Gastrocnemius medialis (tissue), 4 donors: Measurements from ENCODE around the gene ASS1. TPM values are rescaled to one million over a fixed set of nuclear protein-coding genes. Genes with fewer than 3 reads are reported as not detected.

Experiments
- ATAC-seq, 2 donors: fragments of 150-250 bp; one replicate each; pipeline ENCODE4 v1.9.1; 2016
- DNase-seq, 2 donors: peaks; one replicate each; pipeline ENCODE4 v3.0.0-alpha.2; 2019
- H3K27ac ChIP-seq, 4 donors: fragments of 200-600 bp; sonication (generic); 1 replicate in 1 of 4; 2 replicates in 3 of 4; pipeline ENCODE4 v1.5.1; 2016 to 2018; ENCODE audit warnings: mild to moderate bottlenecking in 2 of 4, moderate library complexity in 1 of 4
- H3K27me3 ChIP-seq, 3 donors: fragments of 200-600 bp; sonication (generic) in 2 of 3; 1 replicate in 1 of 3; 2 replicates in 2 of 3; pipeline versions ENCODE4 v1.5.1 to v1.6.0; 2016 to 2019; ENCODE audit warnings: mild to moderate bottlenecking in 1 of 3, moderate library complexity in 1 of 3
- H3K36me3 ChIP-seq, 2 donors: fragments of 200-600 bp; sonication (generic) in 1 of 2; one replicate each; pipeline ENCODE4 v1.5.1; 2017 to 2018
- H3K4me1 ChIP-seq, 2 donors: fragments of 200-600 bp; sonication (generic) in 1 of 2; one replicate each; pipeline ENCODE4 v1.5.1; 2016 to 2017; ENCODE audit warnings: mild to moderate bottlenecking in 2 of 2
- H3K4me3 ChIP-seq, 4 donors: fragments of 200-600 bp; sonication (generic) in 3 of 4; 1 replicate in 1 of 4; 2 replicates in 3 of 4; pipeline ENCODE4 v1.5.1; 2016 to 2019; ENCODE audit warnings: mild to moderate bottlenecking in 2 of 4
- H3K9me3 ChIP-seq, 3 donors: fragments of 200-600 bp; sonication (generic) in 2 of 3; 1 replicate in 1 of 3; 2 replicates in 2 of 3; pipeline ENCODE4 v1.5.1; 2016 to 2019
- POLR2A ChIP-seq, 2 donors: fragments of 450-650 bp; IDR thresholded peaks; one replicate each; pipeline ENCODE4 v1.6.1; 2017; ENCODE audit warnings: antibody characterized with exemption in 2 of 2, mild to moderate bottlenecking in 2 of 2, moderate library complexity in 2 of 2
- in situ Hi-C, 4 donors: fragments of 200-750 bp; cut with MboI; loops; one replicate each; pipeline versions ENCODE4 v1.15.0 to v1.8.0; 2017; ENCODE audit warnings: low sequenced_read_pairs in 4 of 4
- intact Hi-C: fragments of 100-400 bp; cut with DNase I; formaldehyde crosslinking; loops from one replicate; pipeline ENCODE4 v1.15.1; 2023; ENCODE audit warnings: low total_unique reads
- total RNA-seq, 4 donors: library from RNA; depleted of rRNA; stranded (reverse); fragments of >200 nt; gene quantifications; one replicate each; pipeline versions ENCODE4 v1.1.0 to v1.2.3, GENCODE V29; 2016
- TF ChIP-seq, protein P1 (sequence below), 5 experiments: fragments of 450-650 bp in 3 of 5; fragments of 200-600 bp in 2 of 5; sonication (generic) in 2 of 5; IDR thresholded peaks in 4 of 5; conservative IDR thresholded peaks in 1 of 5; 1 replicate in 4 of 5; 2 replicates in 1 of 5; pipeline ENCODE4 v1.5.1; 2016 to 2019; ENCODE audit warnings: antibody characterized with exemption in 5 of 5, mild to moderate bottlenecking in 3 of 5, moderate library complexity in 3 of 5

The ASS1 gene
- total RNA-seq, 4 donors from 2014 or later, result 44.5 to 83.4 (median 68.5) TPM

DNA sequence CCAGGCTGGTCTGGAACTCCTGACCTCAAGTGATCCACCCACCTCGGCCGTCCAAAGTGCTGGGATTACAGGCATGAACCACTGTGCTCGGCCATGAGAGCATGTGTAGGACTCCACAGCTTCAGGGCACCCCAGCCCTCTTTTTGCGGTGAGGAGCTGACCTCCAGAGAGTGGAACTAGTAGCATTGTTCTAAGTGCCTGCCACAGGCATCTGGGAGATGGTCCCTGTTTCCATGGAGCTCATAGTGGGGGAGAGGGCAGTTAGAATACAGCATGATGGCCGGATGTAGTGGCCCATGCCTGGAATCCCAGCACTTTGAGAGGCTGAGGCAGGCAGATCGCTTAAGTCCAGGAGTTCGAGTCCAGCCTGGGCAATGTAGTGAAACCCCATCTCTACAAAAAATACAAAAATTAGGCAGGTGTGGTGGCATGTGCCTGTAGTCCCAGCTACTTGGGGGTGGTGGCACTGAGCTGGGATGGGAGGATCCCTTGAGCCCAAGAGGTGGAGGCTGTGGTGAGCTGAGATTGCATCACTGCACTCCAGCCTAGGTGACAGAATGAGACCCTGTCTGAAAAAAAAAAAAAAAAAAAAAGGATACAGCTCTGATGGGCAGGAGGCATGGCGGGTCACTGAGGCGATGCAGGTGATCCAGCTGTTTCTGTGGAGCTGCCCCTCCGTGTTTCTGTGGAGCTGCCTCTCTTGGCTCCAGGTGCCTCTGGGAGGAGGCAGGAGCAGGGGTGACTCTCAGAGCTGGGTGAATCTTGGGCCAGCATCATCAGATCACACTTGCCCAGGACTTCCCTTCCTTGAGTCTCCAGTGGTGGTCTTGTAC is 4.2 kb downstream of the ASS1 start:
- no peak overlapping the region for H3K4me3 ChIP-seq
- intact Hi-C loops (loop anchor here (5.0 to 10.0 kb wide), 2 partner anchors 128 to 386 kb away; partner anchors contain the start of genes ABL1 and FUBP3), in situ Hi-C loops (no loop called here)
- H3K4me1 ChIP-seq, result peaks cover 43 to 62% of the 10 kb centered on the region in 2 donors
- TF ChIP-seq, protein P1, sequence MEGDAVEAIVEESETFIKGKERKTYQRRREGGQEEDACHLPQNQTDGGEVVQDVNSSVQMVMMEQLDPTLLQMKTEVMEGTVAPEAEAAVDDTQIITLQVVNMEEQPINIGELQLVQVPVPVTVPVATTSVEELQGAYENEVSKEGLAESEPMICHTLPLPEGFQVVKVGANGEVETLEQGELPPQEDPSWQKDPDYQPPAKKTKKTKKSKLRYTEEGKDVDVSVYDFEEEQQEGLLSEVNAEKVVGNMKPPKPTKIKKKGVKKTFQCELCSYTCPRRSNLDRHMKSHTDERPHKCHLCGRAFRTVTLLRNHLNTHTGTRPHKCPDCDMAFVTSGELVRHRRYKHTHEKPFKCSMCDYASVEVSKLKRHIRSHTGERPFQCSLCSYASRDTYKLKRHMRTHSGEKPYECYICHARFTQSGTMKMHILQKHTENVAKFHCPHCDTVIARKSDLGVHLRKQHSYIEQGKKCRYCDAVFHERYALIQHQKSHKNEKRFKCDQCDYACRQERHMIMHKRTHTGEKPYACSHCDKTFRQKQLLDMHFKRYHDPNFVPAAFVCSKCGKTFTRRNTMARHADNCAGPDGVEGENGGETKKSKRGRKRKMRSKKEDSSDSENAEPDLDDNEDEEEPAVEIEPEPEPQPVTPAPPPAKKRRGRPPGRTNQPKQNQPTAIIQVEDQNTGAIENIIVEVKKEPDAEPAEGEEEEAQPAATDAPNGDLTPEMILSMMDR (IDR thresholded peaks at IDR 0.05 in 4 of 5, conservative IDR thresholded peaks at IDR 0.05 in 1 of 5), result no peak
- TF ChIP-seq POLR2A (IDR thresholded peaks at IDR 0.05), result no peak
- H3K27me3 ChIP-seq, result no peaks in the 10 kb centered on the region
- ATAC-seq (no peak), DNase-seq (no peak)
- H3K27ac ChIP-seq, result no peak overlapping the region
- H3K36me3 ChIP-seq, result no peaks in the 10 kb centered on the region
- H3K9me3 ChIP-seq, result no peaks in the 10 kb centered on the region

DNA sequence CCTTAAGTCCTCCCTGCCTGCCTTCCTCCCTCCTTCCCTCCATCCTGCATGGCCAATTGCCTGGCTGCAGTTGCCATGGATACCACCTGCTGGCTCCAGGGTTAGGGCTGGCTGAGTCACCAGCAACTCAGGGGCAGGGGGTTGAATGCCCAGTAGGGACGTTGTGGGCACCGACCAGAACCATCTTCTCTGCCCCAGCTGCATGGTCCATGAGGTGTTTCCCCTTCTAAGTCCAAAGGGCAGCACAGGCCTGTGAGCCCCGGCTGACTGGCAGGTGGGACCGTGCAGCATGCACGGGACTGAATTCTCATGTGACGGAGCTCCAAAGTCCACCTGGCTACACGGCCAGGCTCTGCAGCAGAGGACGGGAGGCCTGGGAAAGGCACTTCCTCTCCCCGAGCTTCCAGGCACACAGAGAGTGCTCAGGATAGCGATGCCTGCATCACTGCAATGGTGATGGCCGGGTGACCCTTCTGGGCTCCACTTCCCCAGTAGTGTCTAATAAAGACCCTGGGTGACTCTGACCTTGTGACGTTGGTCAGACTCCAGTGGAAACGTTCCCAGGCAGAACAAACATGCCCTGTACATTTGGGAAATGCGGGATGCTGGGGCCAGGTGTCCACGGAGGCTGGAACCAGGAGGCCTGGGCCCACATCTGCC is 5.7 kb downstream of the ASS1 start:
- no peaks in the 10 kb centered on the region for H3K9me3 ChIP-seq
- DNase-seq (no peak), ATAC-seq (no peak)
- H3K4me1 ChIP-seq, result peaks cover 43 to 56% of the 10 kb centered on the region in 2 donors
- in situ Hi-C loops, result no loop called here
- H3K36me3 ChIP-seq, result no peaks in the 10 kb centered on the region
- TF ChIP-seq POLR2A (IDR thresholded peaks at IDR 0.05), result no peak
- TF ChIP-seq, protein P1 (IDR thresholded peaks at IDR 0.05 in 4 of 5, conservative IDR thresholded peaks at IDR 0.05 in 1 of 5), result no peak
- H3K4me3 ChIP-seq, result no peak overlapping the region
- no peaks in the 10 kb centered on the region for H3K27me3 ChIP-seq
- intact Hi-C loops, result no loop called here
- peak overlapping the region in 1 of 4 donors; percentile 32 for H3K27ac ChIP-seq

DNA sequence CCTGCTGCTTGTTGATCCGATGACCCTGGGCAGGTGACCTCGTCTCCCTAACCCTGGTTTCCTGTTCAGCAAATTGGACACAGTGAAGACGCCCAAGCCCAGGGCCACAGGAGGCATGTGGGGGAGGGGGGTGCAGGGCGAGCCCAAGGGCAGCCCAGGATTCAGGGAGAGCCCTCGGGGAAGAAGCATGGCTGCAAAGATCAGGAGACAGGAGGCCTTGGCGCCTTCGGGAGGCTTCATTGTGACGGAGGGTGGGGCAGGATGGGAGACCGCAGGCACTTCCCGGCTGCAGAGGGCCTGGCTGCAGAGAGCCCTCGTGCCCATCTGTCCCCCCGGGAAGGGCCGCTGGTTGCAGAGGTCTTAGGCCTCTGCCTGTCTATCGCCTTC is 6.2 kb downstream of the ASS1 start:
- H3K27ac ChIP-seq, result peak overlapping the region in 3 of 4 donors; percentile 32 to 59 (median 45)
- DNase-seq (no peak), ATAC-seq (no peak)
- H3K4me3 ChIP-seq, result no peak overlapping the region
- in situ Hi-C loops (no loop called here), intact Hi-C loops (no loop called here)
- no peaks in the 10 kb centered on the region for H3K27me3 ChIP-seq
- TF ChIP-seq, protein P1 (IDR thresholded peaks at IDR 0.05 in 4 of 5, conservative IDR thresholded peaks at IDR 0.05 in 1 of 5), result no peak
- TF ChIP-seq POLR2A (IDR thresholded peaks at IDR 0.05), result no peak
- no peaks in the 10 kb centered on the region for H3K36me3 ChIP-seq
- H3K4me1 ChIP-seq, result peaks cover 38 to 51% of the 10 kb centered on the region in 2 donors
- no peaks in the 10 kb centered on the region for H3K9me3 ChIP-seq

DNA sequence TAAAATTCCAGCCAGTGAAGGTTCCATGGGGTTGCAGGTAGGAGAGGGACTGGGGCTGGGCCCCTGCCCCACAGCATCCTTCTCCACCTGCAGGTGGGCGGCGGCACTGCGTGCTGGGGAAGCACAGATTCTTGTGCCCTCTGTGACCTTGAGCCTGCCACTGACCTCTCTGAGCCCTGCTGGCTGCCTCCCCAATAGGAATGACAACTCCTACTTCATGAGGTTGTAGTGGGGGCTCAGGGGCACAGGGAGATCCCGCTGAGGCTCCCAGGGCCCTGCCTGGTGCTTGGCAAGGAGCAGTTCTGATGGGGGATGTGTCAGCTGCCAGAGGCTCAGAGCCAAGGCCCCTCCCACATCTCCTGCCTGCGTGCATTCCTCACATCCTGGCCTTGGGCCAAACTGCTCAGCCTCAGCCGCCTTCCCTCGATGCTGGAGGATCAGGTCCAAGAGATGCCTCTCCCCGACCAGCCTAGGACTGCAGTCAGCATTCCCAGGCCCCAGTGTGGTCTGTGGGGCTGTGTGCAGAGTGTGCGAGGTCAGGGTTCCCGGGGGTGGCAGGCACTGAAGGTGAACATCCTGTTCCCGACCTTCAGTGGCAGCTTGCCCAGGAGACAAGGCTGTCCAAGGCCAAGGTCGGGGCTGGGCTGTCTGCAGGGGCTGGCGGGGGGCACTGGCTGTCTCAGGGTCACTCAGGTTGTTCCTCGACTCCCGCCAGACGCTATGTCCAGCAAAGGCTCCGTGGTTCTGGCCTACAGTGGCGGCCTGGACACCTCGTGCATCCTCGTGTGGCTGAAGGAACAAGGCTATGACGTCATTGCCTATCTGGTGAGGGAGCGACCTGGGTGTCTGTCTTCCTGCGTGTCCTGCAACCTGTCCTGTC is 7.0 kb downstream of the ASS1 start:
- Histone ChIP-seq H3K27ac (peak overlapping the region; percentile 32 to 59 (median 46)), H3K4me3 (no peak overlapping the region), H3K27me3 (no peaks in the 10 kb centered on the region), H3K9me3 (no peaks in the 10 kb centered on the region), H3K4me1 (peaks cover 31 to 44% of the 10 kb centered on the region in 2 donors), H3K36me3 (no peaks in the 10 kb centered on the region)
- peak in 1 of 2 donors; percentile 40 for DNase-seq
- ATAC-seq, result peak; percentile 43 to 49
- intact Hi-C loops (no loop called here), in situ Hi-C loops (no loop called here)
- TF ChIP-seq POLR2A (IDR thresholded peaks at IDR 0.05), result no peak
- TF ChIP-seq, protein P1 (IDR thresholded peaks at IDR 0.05 in 4 of 5, conservative IDR thresholded peaks at IDR 0.05 in 1 of 5), result peak in 1 of 5 experiments; percentile 29
